Measurements from ENCODE around the gene LPP. TPM values are rescaled to one million over a fixed set of nuclear protein-coding genes. Genes with fewer than 3 reads are reported as not detected.
"Not testable (repeated sequence)": the region's sequence is repeated elsewhere in the genome, so short reads cannot be mapped to it uniquely, and the experiment has no call there.

LPP gene
- total and polyA plus RNA-seq, 8 donors: 23.1 to 220 (median 26.7) TPM

GRCh38 chr3:188128905-188129304 is 25.1 kb upstream of the LPP start:
- Histone ChIP-seq H3K4me1 (peaks cover 0 to 12% of the 10 kb centered on the region in 2 donors), H3K27me3 (no peaks in the 10 kb centered on the region), H3K9me3 (no peaks in the 10 kb centered on the region), H3K4me3 (no peak overlapping the region), H3K27ac (no peak overlapping the region), H3K36me3 (no peaks in the 10 kb centered on the region)
- intact Hi-C loops (cut with DNase I): no loop called here
- TF ChIP-seq CTCF (IDR thresholded peaks at IDR 0.05): no peak
- DNase-seq (no peak), ATAC-seq (no peak)

- H3K4me3 ChIP-seq; H3K27me3 ChIP-seq; H3K4me1 ChIP-seq; ATAC-seq; H3K36me3 ChIP-seq; H3K9me3 ChIP-seq; DNase-seq; intact Hi-C loops (cut with DNase I); H3K27ac ChIP-seq: not testable (repeated sequence)
Measured at GRCh38 chr3:188131023-188131422, 22.9 kb upstream of the LPP start.

GRCh38 chr3:188133219-188133618 is 20.7 kb upstream of the LPP start:
- DNase-seq (no peak), ATAC-seq (no peak)
- Histone ChIP-seq H3K4me3 (no peak overlapping the region), H3K36me3 (no peaks in the 10 kb centered on the region), H3K27me3 (no peaks in the 10 kb centered on the region), H3K27ac (no peak overlapping the region), H3K9me3 (no peaks in the 10 kb centered on the region), H3K4me1 (no peaks in the 10 kb centered on the region)
- no peak for TF ChIP-seq CTCF (IDR thresholded peaks at IDR 0.05)
- intact Hi-C loops (cut with DNase I): no loop called here

GRCh38 chr3:188133646-188134045 is 20.3 kb upstream of the LPP start:
- no peaks in the 10 kb centered on the region for H3K36me3 ChIP-seq
- no peaks in the 10 kb centered on the region for H3K4me1 ChIP-seq
- H3K27me3 ChIP-seq: no peaks in the 10 kb centered on the region
- ATAC-seq (no peak), DNase-seq (no peak)
- no peak overlapping the region for H3K27ac ChIP-seq
- intact Hi-C loops (cut with DNase I): no loop called here
- no peaks in the 10 kb centered on the region for H3K9me3 ChIP-seq
- H3K4me3 ChIP-seq: no peak overlapping the region
- no peak for TF ChIP-seq CTCF (IDR thresholded peaks at IDR 0.05)

- intact Hi-C loops (cut with DNase I): no loop called here
- DNase-seq (no peak), ATAC-seq (no peak)
- Histone ChIP-seq H3K9me3 (no peaks in the 10 kb centered on the region), H3K4me3 (no peak overlapping the region), H3K27me3 (no peaks in the 10 kb centered on the region), H3K4me1 (no peaks in the 10 kb centered on the region), H3K36me3 (no peaks in the 10 kb centered on the region), H3K27ac (no peak overlapping the region)
- no peak for TF ChIP-seq CTCF (IDR thresholded peaks at IDR 0.05)
Measured at GRCh38 chr3:188134079-188134478, 19.9 kb upstream of the LPP start.

- Histone ChIP-seq H3K9me3 (no peaks in the 10 kb centered on the region), H3K27ac (no peak overlapping the region), H3K4me1 (no peaks in the 10 kb centered on the region), H3K27me3 (no peaks in the 10 kb centered on the region), H3K4me3 (no peak overlapping the region), H3K36me3 (no peaks in the 10 kb centered on the region)
- intact Hi-C loops (cut with DNase I): no loop called here
- no peak for TF ChIP-seq CTCF (IDR thresholded peaks at IDR 0.05)
- no peak for ATAC-seq
- DNase-seq: no peak
Measured at GRCh38 chr3:188134856-188135255, 19.1 kb upstream of the LPP start.

Measured in left lung (tissue), 10 donors.